ENCODE data around the gene BSCL2. TPM values are rescaled to one million over a fixed set of nuclear protein-coding genes. Genes with fewer than 3 reads are reported as not detected.
"Not testable (repeated sequence)": the region's sequence is repeated elsewhere in the genome, so short reads cannot be mapped to it uniquely, and the experiment has no call there.

Gene BSCL2
- total RNA-seq, 4 donors from 2014 or later: 54.9 to 153 (median 89.4) TPM

DNA sequence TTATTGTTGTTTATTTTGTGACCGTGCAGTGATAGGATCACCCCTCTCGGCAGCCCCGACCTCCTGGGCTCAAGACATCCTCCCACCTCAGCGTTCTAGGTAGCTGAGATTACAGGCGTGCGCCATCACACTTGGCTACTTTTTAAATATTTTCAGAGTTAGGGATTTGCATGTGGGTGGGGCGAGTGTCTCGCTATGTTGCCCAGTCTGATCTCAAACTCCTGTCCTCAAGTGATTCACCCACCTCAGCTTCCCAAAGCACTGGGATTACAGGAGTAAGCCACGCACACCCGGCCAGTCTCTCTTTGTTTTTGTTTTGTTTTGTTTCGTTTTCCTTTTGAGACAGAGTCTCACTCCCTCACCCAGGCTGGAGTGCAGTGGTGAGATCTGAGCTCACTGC lies 52.9 kb downstream of the BSCL2 start:
- Histone ChIP-seq H3K27ac (no peak overlapping the region), H3K36me3 (peaks cover 0 to 6% of the 10 kb centered on the region in 2 donors), H3K4me1 (peaks cover 6 to 11% of the 10 kb centered on the region in 2 donors), H3K9me3 (no peaks in the 10 kb centered on the region), H3K27me3 (no peaks in the 10 kb centered on the region), H3K4me3 (replicated peaks in 1 of 3) (no peak overlapping the region)
- no peak for DNase-seq
- 79 to 84% methylated on average over 11 of the region's 11 CpGs for WGBS, 2 donors
- TF ChIP-seq CTCF (IDR thresholded peaks at IDR 0.05) (no peak), POLR2A (IDR thresholded peaks at IDR 0.05) (no peak)
- intact Hi-C loops (cut with DNase I): no loop called here

GRCh38 chr11:62652161-62653006 lies 54.8 kb downstream of the BSCL2 start:
- intact Hi-C loops (cut with DNase I): no loop called here
- no peaks in the 10 kb centered on the region for H3K9me3 ChIP-seq
- H3K4me1 ChIP-seq: peaks cover 6 to 11% of the 10 kb centered on the region in 2 donors
- peaks cover 0 to 16% of the 10 kb centered on the region in 2 donors for H3K36me3 ChIP-seq
- WGBS, 2 donors: 46 to 66% methylated on average over 9 to 12 of the region's 16 CpGs
- no peak for TF ChIP-seq POLR2A (IDR thresholded peaks at IDR 0.05)
- no peak for TF ChIP-seq CTCF (IDR thresholded peaks at IDR 0.05)
- no peaks in the 10 kb centered on the region for H3K27me3 ChIP-seq
- peak overlapping the region; percentile 46 to 61 (median 60) for H3K4me3 ChIP-seq (replicated peaks in 1 of 3)
- peak overlapping the region; percentile 69 to 77 (median 76) for H3K27ac ChIP-seq
- DNase-seq: no peak

DNA sequence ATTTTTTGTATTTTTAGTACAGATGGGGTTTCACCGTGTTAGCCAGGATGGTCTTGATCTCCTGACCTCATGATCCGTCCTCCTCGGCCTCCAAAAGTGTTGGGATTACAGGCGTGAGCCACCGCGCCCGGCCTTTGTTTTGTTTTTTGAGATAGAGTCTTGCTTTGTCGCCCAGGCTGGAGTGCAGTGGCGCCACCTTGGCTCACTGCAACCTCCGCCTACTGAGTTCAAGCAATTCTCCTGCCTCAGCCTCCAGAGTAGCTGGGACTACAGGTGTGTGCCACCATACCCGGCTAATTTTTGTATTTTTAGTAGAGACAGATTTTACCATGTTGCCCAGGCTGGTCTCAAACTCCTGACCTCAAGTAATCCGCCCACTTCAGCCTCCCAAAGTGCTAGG lies 56.9 kb downstream of the BSCL2 start:
- DNase-seq; H3K27ac ChIP-seq; H3K4me3 ChIP-seq (replicated peaks in 1 of 3); H3K27me3 ChIP-seq; H3K9me3 ChIP-seq; intact Hi-C loops (cut with DNase I): not testable (repeated sequence)
- Histone ChIP-seq H3K4me1 (peaks cover 16 to 18% of the 10 kb centered on the region in 2 donors), H3K36me3 (peaks cover 0 to 16% of the 10 kb centered on the region in 2 donors)
- whole genome bisulfite sequencing, 2 donors: 96 to 97% methylated on average over 12 of the region's 12 CpGs

DNA sequence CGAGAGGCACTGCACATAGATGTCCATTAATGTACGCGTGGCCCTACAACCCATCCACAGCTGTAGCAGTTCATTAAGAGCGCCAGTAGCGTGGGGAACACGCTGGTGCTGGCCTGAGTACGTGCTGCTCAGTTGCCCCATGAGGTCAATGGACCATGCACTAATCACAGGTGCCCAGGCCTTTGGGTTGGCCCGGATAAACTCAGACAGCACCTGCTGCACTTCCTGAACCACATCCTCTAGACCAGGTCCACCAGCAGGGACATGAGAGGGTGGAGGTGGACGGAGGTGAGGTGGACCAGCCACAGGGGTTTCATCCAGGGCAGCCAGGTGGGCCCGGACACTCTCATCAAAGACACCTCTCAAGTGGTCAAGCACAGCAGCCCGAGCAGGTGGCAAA lies 57.7 kb downstream of the BSCL2 start:
- no peak overlapping the region for H3K27ac ChIP-seq
- H3K27me3 ChIP-seq: no peaks in the 10 kb centered on the region
- DNase-seq: no peak
- 93% methylated on average over 11 of the region's 11 CpGs for WGBS, 2 donors
- intact Hi-C loops (cut with DNase I): no loop called here
- no peak for TF ChIP-seq POLR2A (IDR thresholded peaks at IDR 0.05)
- no peak for TF ChIP-seq CTCF (IDR thresholded peaks at IDR 0.05)
- H3K4me1 ChIP-seq: peaks cover 19 to 22% of the 10 kb centered on the region in 2 donors
- H3K9me3 ChIP-seq: no peaks in the 10 kb centered on the region
- H3K4me3 ChIP-seq (replicated peaks in 1 of 3): no peak overlapping the region
- H3K36me3 ChIP-seq: peaks cover 0 to 16% of the 10 kb centered on the region in 2 donors

DNA sequence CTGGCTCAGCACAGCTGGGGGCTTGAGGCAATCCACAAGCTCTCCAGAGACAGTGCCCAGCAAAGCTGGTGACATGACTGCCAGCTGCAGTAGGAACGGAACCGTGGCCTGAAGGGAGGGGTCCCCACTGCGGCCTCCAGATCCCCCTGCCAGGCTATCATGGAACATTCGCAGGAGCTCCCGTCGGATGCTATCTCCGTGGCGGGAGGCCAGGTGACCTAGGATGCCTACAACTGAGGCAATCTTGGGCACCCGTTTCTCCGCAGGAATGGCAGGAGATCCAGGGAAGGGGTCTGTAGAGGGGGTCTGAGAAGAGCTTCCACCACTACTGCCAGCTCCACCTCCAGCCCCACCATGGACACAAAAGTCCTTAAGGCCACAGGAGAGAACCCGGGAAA lies 58.3 kb downstream of the BSCL2 start:
- no peak for TF ChIP-seq CTCF (IDR thresholded peaks at IDR 0.05)
- no peak for TF ChIP-seq POLR2A (IDR thresholded peaks at IDR 0.05)
- Histone ChIP-seq H3K27ac (no peak overlapping the region), H3K36me3 (peaks cover 0 to 18% of the 10 kb centered on the region in 2 donors), H3K4me3 (replicated peaks in 1 of 3) (no peak overlapping the region), H3K4me1 (peaks cover 19 to 22% of the 10 kb centered on the region in 2 donors), H3K9me3 (no peaks in the 10 kb centered on the region), H3K27me3 (no peaks in the 10 kb centered on the region)
- intact Hi-C loops (cut with DNase I): no loop called here
- DNase-seq: no peak
- 92 to 93% methylated on average over 11 of the region's 11 CpGs for WGBS, 2 donors

All from thyroid gland (tissue), 4 donors.